Endothelial cell of hepatic sinusoid (primary cell): ENCODE data around the gene TSPAN11.
"Not testable (repeated sequence)": the region's sequence is repeated elsewhere in the genome, so short reads cannot be mapped to it uniquely, and the experiment has no call there.

ENCODE experiments used
- in situ Hi-C: cut with HindIII; loops from 2 replicates; pipeline ENCODE4 v1.10.0; 2017; ENCODE audit warnings: low sequenced_read_pairs

The TSPAN11 gene

GRCh38 chr12:30999723-31000122 is 73.2 kb downstream of the TSPAN11 start:
- in situ Hi-C loops, result no loop called here

DNA sequence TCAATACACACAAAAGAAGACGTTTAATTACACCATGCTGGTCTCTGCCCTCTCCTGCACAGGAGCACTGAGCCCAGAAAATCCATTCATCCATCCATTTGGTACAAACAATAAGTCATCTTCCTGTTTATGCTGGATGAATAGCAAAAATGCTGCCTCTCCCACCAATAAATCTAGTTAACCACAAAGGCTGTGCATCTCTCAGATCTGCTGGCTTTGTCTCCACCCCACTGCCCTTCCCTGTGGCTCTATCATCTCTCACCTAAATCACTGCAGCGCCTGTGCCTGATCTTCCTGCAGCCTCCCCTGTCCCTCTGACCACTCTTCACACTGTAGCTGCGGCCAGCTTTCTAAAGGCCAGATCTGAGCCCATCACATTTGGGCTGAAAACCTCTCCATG is 74.2 kb downstream of the TSPAN11 start:
- in situ Hi-C loops, result no loop called here

- in situ Hi-C loops, result no loop called here
Measured at GRCh38 chr12:31001581-31002360, 75.2 kb downstream of the TSPAN11 start.

GRCh38 chr12:31002361-31002725 is 75.8 kb downstream of the TSPAN11 start:
- in situ Hi-C loops, result no loop called here

DNA sequence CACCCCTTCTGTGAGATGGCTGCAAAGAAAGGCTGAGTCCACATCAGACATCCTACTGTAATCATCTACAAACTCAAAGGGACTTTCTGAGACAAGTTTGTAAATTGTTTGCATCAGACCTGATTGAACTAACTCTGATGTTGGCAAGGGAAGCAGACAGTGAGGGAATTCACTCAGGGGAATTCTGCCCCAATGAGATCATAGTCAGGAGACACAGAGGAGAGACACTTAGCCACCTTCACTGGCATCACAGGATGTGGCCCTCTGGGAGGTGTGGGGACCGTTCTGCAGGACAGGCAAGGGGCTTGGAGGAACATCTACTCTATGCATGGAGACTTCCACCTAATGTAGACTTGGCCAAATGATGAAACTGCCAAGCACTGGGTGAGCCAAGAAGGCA is 76.5 kb downstream of the TSPAN11 start:
- in situ Hi-C loops, result no loop called here

DNA sequence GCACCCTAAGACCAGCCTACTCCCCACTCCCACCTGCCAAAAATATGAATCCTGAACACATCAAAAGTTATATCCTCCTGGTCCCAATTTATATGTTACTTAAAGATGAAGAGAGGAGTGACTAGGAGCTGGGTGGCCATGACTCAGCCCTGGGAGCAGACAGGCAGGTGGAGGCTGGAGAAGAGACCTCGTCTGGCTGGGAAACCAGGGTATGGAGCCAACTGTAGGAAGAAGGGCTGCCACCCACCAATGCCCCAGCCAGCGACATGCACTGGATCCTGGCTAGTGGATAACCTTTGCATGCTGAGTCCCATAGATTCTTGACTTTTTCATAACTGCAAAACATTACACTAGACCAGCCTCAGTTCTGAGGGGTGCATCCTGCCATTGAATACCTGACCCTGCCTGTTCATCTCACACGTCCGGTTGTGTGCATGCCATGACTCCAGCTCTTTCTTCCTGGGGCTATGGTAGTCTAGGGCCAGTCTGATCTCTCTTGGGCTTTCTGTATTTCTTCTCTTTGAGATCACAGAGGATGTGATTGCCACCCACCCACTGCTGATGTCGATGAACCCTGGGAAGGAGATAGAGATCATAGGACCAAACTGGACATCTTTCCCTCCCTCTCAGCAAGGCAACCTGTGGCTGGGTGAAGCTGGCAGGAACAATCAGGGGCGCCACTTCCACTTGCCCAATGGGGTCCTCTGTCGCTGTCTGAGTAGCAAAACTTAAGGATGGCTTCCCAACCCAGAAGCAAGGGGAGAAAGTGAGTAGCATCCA is 77.5 kb downstream of the TSPAN11 start:
- in situ Hi-C loops, result no loop called here

DNA sequence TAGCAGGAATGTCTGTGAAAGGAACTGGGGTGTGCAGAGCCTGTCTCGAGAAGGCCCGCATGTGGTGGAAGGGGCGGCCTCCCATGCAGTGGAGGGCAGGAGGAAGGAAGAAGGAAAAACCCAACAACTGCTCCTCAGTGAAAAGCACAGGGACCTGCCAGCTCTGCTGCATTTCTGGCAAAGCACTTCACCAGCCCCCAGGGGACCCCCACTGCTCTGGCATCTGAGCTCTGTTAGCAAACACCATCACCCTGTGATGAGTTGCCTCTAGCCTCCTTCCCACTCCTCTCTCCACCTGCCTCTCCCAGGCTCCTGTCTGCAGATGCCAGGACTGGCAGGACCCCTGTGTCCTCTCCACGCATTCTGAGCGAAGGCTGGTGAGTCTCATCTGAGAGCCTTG is 78.1 kb downstream of the TSPAN11 start:
- in situ Hi-C loops, result no loop called here

GRCh38 chr12:31005256-31005943 is 78.9 kb downstream of the TSPAN11 start:
- in situ Hi-C loops, result no loop called here

DNA sequence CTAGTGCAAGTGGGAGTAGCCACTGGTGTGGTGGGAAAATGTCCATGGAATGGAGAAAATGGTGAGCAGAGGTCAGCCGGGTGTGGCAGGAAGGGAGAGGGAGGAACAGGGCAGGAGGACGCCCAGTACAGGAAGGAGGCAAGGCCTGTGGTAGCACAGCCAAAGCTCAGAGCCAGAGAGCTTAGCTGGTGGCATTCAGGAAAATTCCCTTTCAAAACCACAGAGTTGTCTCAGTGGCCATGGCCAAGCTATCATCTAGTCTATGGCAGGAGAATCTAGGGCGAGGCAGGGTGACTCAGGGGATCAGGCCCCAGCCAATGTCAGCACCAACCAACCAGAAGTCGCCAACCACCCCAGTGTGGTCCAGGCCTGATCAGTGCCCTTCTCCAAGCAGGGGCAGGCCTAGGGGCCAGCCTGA is 79.4 kb downstream of the TSPAN11 start:
- in situ Hi-C loops, result no loop called here

GRCh38 chr12:31006416-31007152 is 80.0 kb downstream of the TSPAN11 start:
- in situ Hi-C loops, result no loop called here

DNA sequence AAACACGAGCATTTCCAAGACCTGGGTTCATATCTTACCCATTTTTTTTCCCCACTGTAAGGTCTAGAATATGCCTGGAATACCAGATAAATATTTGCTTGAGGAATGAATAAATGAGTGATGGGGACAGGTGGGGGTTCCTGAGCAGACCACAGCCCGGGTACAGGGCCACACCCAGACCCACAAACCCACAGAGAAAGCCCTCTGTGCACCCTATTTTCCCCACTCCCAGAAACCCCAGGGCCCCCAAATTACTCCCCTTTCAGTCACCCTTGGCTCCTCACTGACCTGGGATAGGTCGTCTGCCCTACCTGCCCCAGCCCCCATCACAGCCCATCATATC is 80.6 kb downstream of the TSPAN11 start:
- in situ Hi-C loops, result no loop called here

DNA sequence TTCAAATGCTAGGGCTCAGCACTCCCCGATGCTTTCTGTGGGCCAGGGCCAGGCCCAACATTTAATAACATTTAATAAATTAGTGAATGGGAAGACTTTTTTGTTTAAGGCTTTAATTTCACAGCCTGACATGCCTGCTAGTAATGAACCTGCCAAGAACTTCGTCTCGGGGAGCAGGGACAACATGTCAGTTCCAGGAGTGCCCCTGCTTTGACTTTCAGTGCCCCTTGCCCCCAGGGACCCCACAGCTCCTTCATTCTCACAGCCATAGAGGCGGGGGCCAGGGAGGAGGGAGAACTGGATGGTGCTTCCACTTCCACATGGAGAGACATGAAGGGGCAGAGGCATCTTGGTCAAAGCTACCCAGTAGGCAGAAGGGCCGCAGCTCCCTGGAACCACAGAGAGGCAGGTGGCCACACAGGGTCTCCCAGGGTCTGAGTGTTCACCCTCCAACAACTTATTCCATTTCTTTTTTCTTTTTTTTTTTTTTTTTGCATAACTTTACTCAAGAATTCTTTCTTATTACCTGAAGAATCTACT is 81.2 kb downstream of the TSPAN11 start:
- in situ Hi-C loops, result no loop called here

DNA sequence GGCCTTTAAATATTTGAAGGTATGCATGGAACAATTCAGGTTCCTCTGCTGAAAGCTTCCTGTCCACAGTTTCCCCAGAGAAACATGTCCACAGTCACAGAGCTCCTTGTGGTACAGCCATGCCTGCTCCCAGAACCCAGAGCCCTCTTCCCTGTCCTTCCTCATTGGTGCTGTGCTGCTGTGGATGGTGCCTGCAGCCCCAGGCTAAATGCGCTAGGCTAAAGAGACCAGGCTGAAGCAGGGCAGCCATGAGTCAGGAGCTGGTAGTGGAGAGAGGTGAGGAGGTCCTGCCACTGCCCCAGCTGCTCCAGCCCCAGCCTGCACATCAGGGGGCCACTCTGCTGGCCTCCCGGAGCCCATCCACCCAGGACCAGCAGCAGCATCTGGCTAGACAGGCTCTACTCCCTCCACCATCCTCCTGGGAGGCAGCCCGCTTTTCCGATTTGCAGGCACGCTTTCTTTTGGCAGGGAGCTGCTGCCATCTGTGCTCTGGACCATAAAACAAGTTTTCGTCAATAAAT is 81.8 kb downstream of the TSPAN11 start:
- in situ Hi-C loops, result no loop called here

GRCh38 chr12:31008961-31009840 is 82.7 kb downstream of the TSPAN11 start:
- in situ Hi-C loops, result no loop called here

DNA sequence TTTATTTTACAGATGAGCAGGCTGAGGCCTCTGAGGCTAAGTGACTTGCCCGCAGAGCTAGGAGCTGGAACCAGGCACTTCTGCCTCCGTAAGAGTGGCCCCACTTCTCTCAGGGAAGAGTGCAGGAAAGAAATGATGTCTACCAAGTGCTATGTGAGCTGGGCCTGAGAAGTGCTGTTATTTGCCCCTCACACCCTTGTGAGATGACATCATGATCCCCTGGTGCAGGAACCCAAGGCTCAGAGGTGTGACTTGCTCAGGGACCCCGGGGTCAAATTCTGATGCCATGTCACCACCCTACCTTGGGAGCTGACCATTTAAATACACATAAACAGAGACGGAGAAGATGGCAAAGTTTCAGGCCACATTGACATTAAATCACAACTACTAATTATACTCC is 83.4 kb downstream of the TSPAN11 start:
- in situ Hi-C loops, result no loop called here

DNA sequence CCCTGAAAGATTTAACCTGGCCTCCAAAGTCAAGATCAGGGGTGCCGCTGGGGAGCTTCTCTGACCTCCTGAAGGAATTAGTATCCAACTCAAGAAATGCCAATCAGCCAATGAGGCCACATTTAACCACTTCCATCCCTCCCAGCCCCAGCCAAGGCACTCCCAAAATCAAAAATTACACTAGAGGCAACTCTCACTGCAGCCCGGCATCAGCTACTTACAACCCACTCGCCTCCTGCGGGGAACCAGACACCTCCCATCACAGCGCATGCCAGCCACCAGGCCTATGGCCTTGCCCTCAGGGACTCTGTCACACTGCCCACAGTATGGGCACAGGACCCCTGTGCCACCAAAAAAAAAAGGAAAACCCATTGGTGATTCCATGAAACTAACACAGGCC is 84.8 kb downstream of the TSPAN11 start:
- in situ Hi-C loops, result no loop called here

DNA sequence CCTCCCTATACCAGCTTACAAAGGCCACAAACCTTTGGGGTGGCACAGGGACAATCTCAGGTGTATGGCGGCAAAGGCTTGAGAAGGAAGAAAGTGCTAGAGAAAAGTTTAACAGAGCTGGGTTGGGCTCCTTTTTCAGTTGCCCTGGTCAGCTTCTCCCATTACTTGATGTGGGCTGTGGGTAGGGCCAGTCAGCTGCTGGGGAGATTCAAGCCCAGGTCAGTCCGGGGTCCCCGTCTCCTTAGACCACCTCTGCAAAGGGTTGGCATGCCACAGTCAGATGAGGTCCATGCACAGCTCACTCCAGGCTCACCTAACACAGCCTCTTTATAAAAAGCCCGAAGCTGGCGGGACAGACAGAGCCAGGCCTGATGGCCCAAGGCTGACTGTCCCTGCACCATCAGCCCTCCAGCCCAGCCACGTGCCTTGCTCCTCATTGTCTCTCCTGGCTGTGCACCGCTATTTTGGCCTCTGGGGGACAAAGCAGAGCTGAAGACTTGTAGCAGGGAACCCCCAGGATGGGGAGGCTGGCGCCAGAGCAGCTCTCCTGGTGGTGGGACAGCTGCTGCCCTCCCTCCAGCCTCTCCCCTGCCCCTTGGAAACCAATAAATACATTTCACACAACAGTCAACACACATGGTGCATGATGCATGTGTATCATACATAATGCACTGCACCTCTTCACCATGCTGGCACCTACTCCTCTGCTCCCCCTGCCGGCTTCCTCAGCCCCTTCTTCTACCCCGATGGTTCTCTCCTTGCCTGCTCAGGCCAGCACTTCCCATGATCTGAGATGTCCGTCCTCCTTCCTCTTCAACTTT is 85.4 kb downstream of the TSPAN11 start:
- in situ Hi-C loops, result no loop called here

DNA sequence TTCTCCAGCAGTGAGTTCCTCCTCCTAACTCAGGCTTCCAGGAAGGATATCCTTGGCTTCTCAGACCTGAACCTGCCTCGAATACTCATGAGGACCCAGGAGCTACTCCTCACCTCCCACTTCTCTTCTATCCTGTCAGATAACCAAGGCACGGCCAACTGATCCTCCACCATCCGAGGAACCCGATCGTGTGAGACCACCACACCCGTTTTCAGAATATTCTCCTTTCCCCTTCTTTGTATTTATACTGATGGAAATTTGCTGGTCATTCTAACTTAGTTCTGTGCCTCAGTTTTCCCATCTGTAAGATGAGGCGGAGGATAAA is 86.0 kb downstream of the TSPAN11 start:
- in situ Hi-C loops, result not testable (repeated sequence)

DNA sequence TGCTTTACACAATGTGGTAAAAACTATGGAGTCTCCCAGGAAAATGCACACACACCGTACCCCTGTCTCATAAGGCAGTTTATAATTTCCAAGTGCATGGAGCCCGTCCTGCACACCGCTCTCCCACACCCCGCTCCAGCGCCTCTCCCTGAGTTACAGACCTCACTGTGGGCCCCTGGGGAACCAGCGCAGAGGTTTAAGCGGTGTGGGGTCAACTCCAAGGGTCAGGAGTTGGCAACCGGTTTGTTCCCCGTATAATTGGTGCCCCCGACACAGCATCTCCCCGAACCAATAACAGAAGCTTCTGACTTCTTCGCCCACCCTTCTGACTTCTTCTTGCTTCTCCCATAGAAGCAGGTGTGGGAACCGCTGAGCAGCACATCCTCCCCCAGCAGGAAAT is 88.7 kb downstream of the TSPAN11 start:
- in situ Hi-C loops, result loop anchor here (5.0 kb wide), 1 partner anchor 48 kb away; no protein-coding TSS in a partner anchor
